Measurements from ENCODE around the gene PTCD2. TPM values are rescaled to one million over a fixed set of nuclear protein-coding genes. Genes with fewer than 3 reads are reported as not detected.

The PTCD2 gene
- polyA plus RNA-seq, 3 donors, result 9.8 to 12.0 (median 11.5) TPM

DNA sequence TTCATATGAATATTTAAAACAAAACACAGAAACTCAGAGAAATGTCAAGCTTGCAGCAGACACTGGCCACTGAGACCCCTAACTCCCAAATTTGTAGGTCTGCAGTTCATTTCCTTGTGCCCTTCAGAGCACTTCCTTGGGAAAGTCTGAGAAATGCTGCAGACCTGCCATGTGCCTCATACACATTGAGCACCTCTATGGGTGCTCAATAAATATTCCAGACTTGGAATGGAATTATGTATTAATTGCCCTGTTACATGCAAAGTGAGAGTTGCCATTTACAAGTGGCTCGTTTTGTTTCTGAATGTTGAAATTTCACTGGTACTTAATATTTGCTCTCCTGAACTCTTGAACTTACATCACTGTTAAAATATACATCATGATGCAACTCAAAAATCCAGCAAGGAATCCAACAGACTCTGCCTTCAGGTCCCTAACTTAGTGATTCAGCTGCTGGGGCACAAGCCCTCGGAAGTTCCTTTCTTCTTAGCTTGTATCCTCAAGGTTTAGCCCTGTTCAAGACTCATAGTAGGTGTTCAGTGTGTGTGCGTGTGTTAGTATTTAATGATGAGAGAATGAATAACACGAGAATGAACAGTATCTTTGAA lies 90.6 kb downstream of the PTCD2 start:
- no peak for DNase-seq

DNA sequence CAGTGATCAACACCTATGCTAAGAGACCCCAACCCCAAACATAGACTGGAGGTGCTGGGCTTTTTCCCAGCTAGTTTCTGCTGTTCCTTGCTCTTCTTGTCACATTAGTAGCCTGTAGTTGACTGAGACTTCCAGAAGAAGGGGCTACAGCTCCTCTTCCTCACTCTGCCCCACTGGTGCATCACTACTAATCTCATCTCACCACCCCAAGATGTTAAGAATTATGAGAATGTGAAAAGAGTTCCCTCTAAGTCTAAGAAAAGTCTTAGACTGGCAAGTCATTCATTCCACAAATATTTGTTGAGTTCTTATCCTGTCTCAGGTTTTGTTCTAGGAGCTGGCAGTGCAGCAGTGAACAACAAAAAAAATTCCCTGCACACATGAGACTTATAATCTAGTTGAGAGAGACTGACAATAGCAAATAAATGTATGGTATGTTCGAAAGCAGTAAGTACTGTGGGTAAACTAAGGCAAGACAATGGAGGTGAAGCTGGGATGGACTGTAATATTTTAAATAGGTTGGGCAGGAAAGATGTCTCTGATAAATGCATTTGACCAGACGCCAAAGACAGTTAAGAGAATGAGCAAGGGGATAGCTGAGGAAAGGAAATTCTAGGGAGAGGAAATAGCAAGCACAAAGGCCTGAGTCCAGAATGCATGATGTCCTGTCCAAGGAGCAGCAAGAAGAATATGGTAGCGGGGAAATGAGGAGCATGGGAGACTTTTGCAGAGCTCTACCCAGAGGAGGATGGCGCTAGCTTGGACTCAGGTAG lies 92.3 kb downstream of the PTCD2 start:
- no peak for DNase-seq

DNA sequence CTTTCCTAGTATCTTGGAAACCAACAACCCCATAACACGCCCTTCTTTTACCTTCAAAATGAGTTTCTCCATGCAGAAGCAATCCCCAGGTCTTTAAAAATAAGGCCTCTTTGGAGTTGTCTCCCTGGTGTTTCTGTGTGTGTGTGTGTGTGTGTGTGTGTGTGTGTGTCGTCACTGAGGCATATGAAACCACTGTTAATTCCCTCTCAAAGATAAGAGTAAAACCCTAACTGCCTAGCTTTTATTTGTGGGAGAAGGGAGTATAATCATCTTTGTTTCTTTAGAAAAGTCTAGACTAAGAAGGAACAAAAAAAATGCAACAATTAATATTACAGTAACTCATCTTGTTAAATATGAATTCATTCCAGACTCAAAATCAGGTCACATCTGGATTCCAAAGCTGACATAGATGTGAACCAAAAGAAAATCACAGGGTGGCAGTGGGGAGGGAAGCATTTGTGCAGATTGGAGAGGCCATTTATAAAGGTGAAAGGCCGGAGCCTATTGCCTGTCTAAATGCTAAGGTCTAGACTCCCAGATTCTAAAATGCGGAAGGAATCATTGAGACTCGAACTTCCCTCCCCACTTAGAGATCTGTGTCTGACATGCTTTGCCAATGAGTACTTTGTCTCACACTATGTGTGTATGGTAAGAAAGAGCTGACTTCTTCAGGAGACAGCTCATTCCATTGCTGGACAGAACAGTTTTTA lies 95.6 kb downstream of the PTCD2 start:
- DNase-seq, result no peak

DNA sequence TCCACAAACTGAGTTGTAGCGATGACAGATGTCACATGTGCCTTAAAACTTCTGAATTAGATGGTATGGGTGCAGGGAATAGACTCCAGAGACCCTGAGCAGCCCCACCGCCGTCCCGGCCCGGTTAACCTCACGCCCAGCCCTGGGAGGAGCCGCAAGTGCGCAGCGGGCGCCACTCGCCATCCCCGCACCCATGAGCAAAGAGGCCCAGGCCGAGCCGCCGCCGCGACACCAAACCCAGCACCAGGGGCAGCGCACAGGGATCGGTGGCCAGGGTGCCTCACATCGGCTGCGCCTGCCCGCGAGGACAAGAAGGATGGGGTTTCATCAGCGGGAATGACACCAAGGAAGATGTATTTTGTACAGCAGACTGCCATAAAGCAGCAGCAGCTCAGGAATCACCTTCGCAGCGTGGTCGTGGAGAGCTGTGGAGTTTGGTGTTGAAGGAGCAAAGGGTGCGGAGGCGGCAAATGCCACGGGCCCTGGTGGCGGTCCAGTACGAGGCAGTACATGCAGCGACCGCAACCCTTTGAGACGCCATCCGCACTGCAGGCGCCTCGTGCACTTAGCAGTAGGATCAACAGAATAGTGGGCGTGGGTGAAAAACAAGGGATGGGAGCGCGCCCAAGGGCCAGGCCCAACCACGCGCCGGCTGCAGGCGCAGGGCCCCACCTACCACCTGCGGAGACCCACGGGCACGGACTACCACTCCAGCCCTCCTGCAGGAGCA lies 97.3 kb downstream of the PTCD2 start:
- no peak for DNase-seq

Other genes starting within 250 kb of the PTCD2 start
- 10 to 100 TPM; 13.3 to 16.2 (median 15.1) TPM for gene MAP1B, start 212.9 kb upstream of the PTCD2 start, polyA plus RNA-seq (ENCODE audit: insufficient read length in 3 of 3)
- 10 to 100 TPM; 62.5 to 70.7 (median 64.2) TPM for gene MRPS27, start 133 bp upstream of the PTCD2 start, polyA plus RNA-seq (ENCODE audit: insufficient read length in 3 of 3)
- 1 to 10 TPM; 3.4 to 4.5 (median 4.1) TPM for gene ZNF366, start 187.0 kb downstream of the PTCD2 start, polyA plus RNA-seq (ENCODE audit: insufficient read length in 3 of 3)